CD4-positive, alpha-beta T cell (primary cell): ENCODE measurements around the gene LRRC2. TPM values are rescaled to one million over a fixed set of nuclear protein-coding genes. Genes with fewer than 3 reads are reported as not detected.
"Not testable (repeated sequence)": the region's sequence is repeated elsewhere in the genome, so short reads cannot be mapped to it uniquely, and the experiment has no call there.

Source experiments
- ATAC-seq: fragments of 200-7000 bp; cut with Tn5 transposase; one replicate; pipeline ENCODE4 v1.10.0; 2022; ENCODE audit warnings: mild to moderate bottlenecking; ENCODE audit not compliant: poor library complexity
- CTCF ChIA-PET: fragments of 350-600 bp; sonication (Branson Sonifier 250); formaldehyde crosslinking; loops from one replicate; lab custom pipeline; 2021; ENCODE audit warnings: antibody characterized with exemption, inconsistent platforms; lab: Charles Lee
- POLR2A ChIA-PET: fragments of 350-600 bp; sonication (Branson Sonifier 250); formaldehyde crosslinking; loops from one replicate; lab custom pipeline; 2021; ENCODE audit warnings: antibody characterized with exemption, inconsistent platforms; lab: Charles Lee
- DNase-seq, 14 experiments: peaks; one replicate each; pipeline ENCODE4 v3.0.0-alpha.2; 2013 to 2020; ENCODE audit warnings: mixed read lengths in 2 of 14
- H3K27ac ChIP-seq, 2 donors: one replicate each; pipeline versions ENCODE4 v1.5.1 to v1.7.0; 2013; ENCODE audit warnings: low read length in 2 of 2, low read depth in 1 of 2, mild to moderate bottlenecking in 1 of 2
- H3K27me3 ChIP-seq, 2 experiments: 1 replicate in 1 of 2; 2 replicates in 1 of 2; pipeline versions ENCODE4 v1.6.1 to v1.7.0; 2013; ENCODE audit warnings: low read length in 2 of 2, control low read depth in 1 of 2, mild to moderate bottlenecking in 1 of 2, moderate library complexity in 1 of 2; ENCODE audit not compliant: insufficient read depth in 2 of 2, control insufficient read depth in 1 of 2
- H3K36me3 ChIP-seq: one replicate; pipeline ENCODE4 v1.6.1; 2013; ENCODE audit warnings: low read length, control low read depth; ENCODE audit not compliant: insufficient read depth
- H3K4me1 ChIP-seq: one replicate; pipeline ENCODE4 v1.6.1; 2013; ENCODE audit warnings: low read length, control low read depth; ENCODE audit not compliant: insufficient read depth
- H3K4me3 ChIP-seq: one replicate; pipeline ENCODE4 v1.5.1; 2013; ENCODE audit warnings: mild to moderate bottlenecking, low read length, moderate library complexity
- H3K9me3 ChIP-seq, 2 experiments: 1 replicate in 1 of 2; 2 replicates in 1 of 2; pipeline versions ENCODE4 v1.6.1 to v1.7.0; 2013; ENCODE audit warnings: low read length in 2 of 2, mild to moderate bottlenecking in 2 of 2, control low read depth in 1 of 2, moderate library complexity in 1 of 2; ENCODE audit not compliant: control insufficient read depth in 1 of 2, insufficient read depth in 1 of 2
- H3K27ac Mint-ChIP-seq: one replicate; pipeline ENCODE4 v1.8.0; 2020; ENCODE audit warnings: mixed read lengths
- H3K27me3 Mint-ChIP-seq: one replicate; pipeline ENCODE4 v1.8.0; 2021; ENCODE audit warnings: mixed read lengths
- H3K36me3 Mint-ChIP-seq: one replicate; pipeline ENCODE4 v1.8.0; 2021; ENCODE audit warnings: low read depth, mixed read lengths
- H3K4me1 Mint-ChIP-seq: one replicate; pipeline ENCODE4 v1.8.0; 2021; ENCODE audit warnings: low read depth, mixed read lengths
- H3K4me3 Mint-ChIP-seq: one replicate; pipeline ENCODE4 v1.8.0; 2020; ENCODE audit warnings: mild to moderate bottlenecking, mixed read lengths
- H3K9me3 Mint-ChIP-seq: one replicate; pipeline ENCODE4 v1.8.0; 2020; ENCODE audit warnings: mixed read lengths
- CTCF ChIP-seq: fragments of 200-600 bp; IDR thresholded peaks from one replicate; pipeline ENCODE4 v1.8.0; 2022; ENCODE audit warnings: antibody characterized with exemption, mild to moderate bottlenecking
- intact Hi-C, 2 experiments: fragments of 100-400 bp; cut with DNase I in 1 of 2; cut with micrococcal nuclease in 1 of 2; formaldehyde crosslinking; loops; one replicate each; pipeline versions ENCODE4 v1.15.1 to v1.9.0; 2023 to 2025; cut with DNase I, micrococcal nuclease
- total RNA-seq, 174 experiments: library from RNA in 2 of 174; stranded (reverse) in 2 of 174; gene quantifications; one replicate each; pipeline ENCODE4 v1.2.3 and lab custom pipeline; 2021 to 2026

LRRC2 gene
- total RNA-seq, 2 experiments from 2014 or later, result 0.59 to 0.91 TPM

GRCh38 chr3:46540550-46540949, 25.6 kb downstream of the LRRC2 start:
- ChIA-PET POLR2A (interaction anchor here (1.3 to 2.8 kb wide), 3 partner anchors 8 to 18 kb away, joined by 3 to 24 read pairs (median 12); no protein-coding TSS in a partner anchor), CTCF (interaction anchor here (4.6 to 7.5 kb wide), 2 partner anchors 18 to 52 kb away, joined by 58 to 145 read pairs; no protein-coding TSS in a partner anchor)
- no peaks in the 10 kb centered on the region for H3K36me3 Mint-ChIP-seq
- H3K9me3 Mint-ChIP-seq, result no peaks in the 10 kb centered on the region
- Histone ChIP-seq H3K27ac (no peak overlapping the region), H3K36me3 (no peaks in the 10 kb centered on the region), H3K4me3 (no peak overlapping the region), H3K9me3 (no peaks in the 10 kb centered on the region), H3K4me1 (peaks cover 46% of the 10 kb centered on the region), H3K27me3 (no peaks in the 10 kb centered on the region)
- peak overlapping the region; percentile 95 for H3K27ac Mint-ChIP-seq
- intact Hi-C loops, result no loop called here
- no peak for ATAC-seq
- no peaks in the 10 kb centered on the region for H3K27me3 Mint-ChIP-seq
- peaks cover 60% of the 10 kb centered on the region for H3K4me1 Mint-ChIP-seq
- TF ChIP-seq CTCF, result no peak
- peak overlapping the region; percentile 54 for H3K4me3 Mint-ChIP-seq
- no peak for DNase-seq

DNA sequence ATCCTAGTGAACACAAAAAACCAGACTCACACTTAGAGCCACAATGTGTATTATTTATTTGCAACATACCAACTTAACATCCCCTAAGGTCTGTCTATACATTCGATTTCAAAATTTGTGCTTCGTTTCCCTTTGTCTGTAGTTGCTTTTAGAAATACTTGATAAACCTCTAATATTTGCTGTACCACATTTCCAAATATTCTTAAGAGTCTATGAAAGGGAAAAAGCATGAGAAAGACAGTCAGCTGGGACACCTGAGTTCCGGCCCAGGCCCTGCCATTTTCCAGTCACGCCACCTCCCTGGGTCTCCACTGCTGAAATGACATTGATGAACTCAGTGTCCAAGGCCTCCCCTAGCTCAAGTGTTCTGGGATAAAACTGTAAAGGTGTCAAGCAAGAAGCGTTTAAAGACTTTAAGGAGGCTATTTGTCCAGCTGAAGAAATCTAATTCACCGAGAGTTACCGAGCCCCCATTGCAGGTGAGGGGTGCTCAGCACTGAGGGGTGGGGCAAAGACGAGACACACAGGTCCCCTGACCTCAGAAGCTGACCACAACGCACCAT, 26.6 kb downstream of the LRRC2 start:
- Histone ChIP-seq H3K27ac (peak overlapping the region; percentile 68 to 92), H3K4me3 (peak overlapping the region; percentile 44), H3K4me1 (peaks cover 45% of the 10 kb centered on the region), H3K27me3 (no peaks in the 10 kb centered on the region), H3K36me3 (no peaks in the 10 kb centered on the region), H3K9me3 (no peaks in the 10 kb centered on the region)
- DNase-seq, result peak in 2 of 14 experiments; percentile 34 to 36
- H3K4me1 Mint-ChIP-seq, result peaks cover 56% of the 10 kb centered on the region
- H3K36me3 Mint-ChIP-seq, result no peaks in the 10 kb centered on the region
- no peaks in the 10 kb centered on the region for H3K9me3 Mint-ChIP-seq
- no peak for TF ChIP-seq CTCF
- H3K27ac Mint-ChIP-seq, result peak overlapping the region; percentile 95
- H3K4me3 Mint-ChIP-seq, result peak overlapping the region; percentile 62
- ATAC-seq, result no peak
- H3K27me3 Mint-ChIP-seq, result no peaks in the 10 kb centered on the region
- POLR2A ChIA-PET, result interaction anchor here (1.2 to 3.8 kb wide), 15 partner anchors 8 to 543 kb away, joined by 3 to 45 read pairs (median 5); partner anchors contain the start of gene FYCO1
- intact Hi-C loops, result loop anchor here in 1 of 2 experiments (1.0 to 2.0 kb wide), 3 partner anchors 19 to 51 kb away; partner anchors contain the start of gene RTP3
- CTCF ChIA-PET, result interaction anchor here (1.0 to 7.5 kb wide), 7 partner anchors 10 to 1330 kb away, joined by 3 to 145 read pairs (median 6); no protein-coding TSS in a partner anchor

GRCh38 chr3:46538803-46539442, 27.2 kb downstream of the LRRC2 start:
- Histone ChIP-seq H3K4me1 (peaks cover 45% of the 10 kb centered on the region), H3K27me3 (no peaks in the 10 kb centered on the region), H3K36me3 (no peaks in the 10 kb centered on the region), H3K4me3 (peak overlapping the region; percentile 44), H3K9me3 (no peaks in the 10 kb centered on the region), H3K27ac (peak overlapping the region; percentile 68 to 92)
- Mint-ChIP-seq H3K4me3 (peak overlapping the region; percentile 62), H3K27me3 (no peaks in the 10 kb centered on the region), H3K27ac (peak overlapping the region; percentile 95), H3K4me1 (peaks cover 56% of the 10 kb centered on the region), H3K9me3 (no peaks in the 10 kb centered on the region), H3K36me3 (no peaks in the 10 kb centered on the region)
- TF ChIP-seq CTCF, result no peak
- intact Hi-C loops, result loop anchor here in 1 of 2 experiments (1.0 to 2.0 kb wide), 3 partner anchors 19 to 51 kb away; partner anchors contain the start of gene RTP3
- DNase-seq (peak; percentile 75 to 95 (median 86)), ATAC-seq (peak; percentile 90)
- CTCF ChIA-PET, result interaction anchor here (0.9 to 7.5 kb wide), 9 partner anchors 11 to 1329 kb away, joined by 3 to 145 read pairs (median 6); partner anchors contain the start of gene RTP3
- POLR2A ChIA-PET, result interaction anchor here (0.7 to 3.8 kb wide), 25 partner anchors 8 to 1433 kb away, joined by 3 to 45 read pairs (median 4); partner anchors contain the start of genes CCR5AS, CCRL2 and FYCO1

DNA sequence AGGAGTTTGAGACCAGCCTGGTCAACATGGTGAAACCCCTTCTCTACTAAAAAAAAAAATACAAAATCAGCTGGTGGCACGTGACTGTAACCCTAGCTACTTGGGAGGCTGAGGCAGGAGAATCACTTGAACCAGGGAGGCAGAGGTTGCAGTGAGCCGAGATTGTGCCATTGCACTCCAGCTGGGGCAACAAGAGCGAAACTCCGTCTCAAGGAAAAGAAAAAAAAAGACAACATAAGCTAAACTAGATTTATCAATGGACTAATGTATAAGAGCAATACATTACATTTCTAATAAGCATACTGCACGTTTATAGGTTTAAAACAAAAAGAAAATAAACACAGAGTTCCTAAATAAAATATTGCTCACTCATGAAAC, 27.7 kb downstream of the LRRC2 start:
- ChIA-PET POLR2A (interaction anchor here (0.7 to 3.8 kb wide), 24 partner anchors 9 to 1432 kb away, joined by 3 to 45 read pairs (median 4); partner anchors contain the start of genes CCR5AS, CCRL2 and FYCO1), CTCF (interaction anchor here (0.9 to 7.5 kb wide), 10 partner anchors 11 to 1329 kb away, joined by 3 to 145 read pairs (median 6); partner anchors contain the start of gene RTP3)
- not testable (repeated sequence) for H3K36me3 Mint-ChIP-seq, H3K36me3 ChIP-seq, H3K9me3 Mint-ChIP-seq, DNase-seq, H3K27me3 ChIP-seq, H3K9me3 ChIP-seq, H3K27me3 Mint-ChIP-seq
- Mint-ChIP-seq H3K4me1 (peaks cover 56% of the 10 kb centered on the region), H3K4me3 (peak overlapping the region; percentile 62), H3K27ac (peak overlapping the region; percentile 95)
- intact Hi-C loops, result loop anchor here in 1 of 2 experiments (2.0 kb wide), 1 partner anchor 42 kb away; the partner anchor contains the start of gene RTP3
- Histone ChIP-seq H3K27ac (peak overlapping the region; percentile 68 to 92), H3K4me3 (peak overlapping the region; percentile 44), H3K4me1 (peaks cover 45% of the 10 kb centered on the region)
- peak; percentile 1 for ATAC-seq
